HG02798 (cell line): ENCODE data around the gene TRAPPC5.
A peak's percentile ranks its signal among the peaks of the same experiment; 100 is the strongest.

Source experiments
- ATAC-seq: cut with Tn5 transposase; IDR thresholded peaks from one replicate; pipeline ENCODE4 v1.9.1; 2021; ENCODE audit warnings: mild to moderate bottlenecking; ENCODE audit not compliant: unreplicated experiment, poor library complexity

TRAPPC5 gene

GRCh38 chr19:7698583-7698982 is 17.9 kb downstream of the TRAPPC5 start:
- no peak for ATAC-seq

- no peak for ATAC-seq
These were observed 18.4 kb downstream of the TRAPPC5 start for GRCh38 chr19:7699003-7699402.

GRCh38 chr19:7699417-7700401 is 19.1 kb downstream of the TRAPPC5 start:
- ATAC-seq: no peak

GRCh38 chr19:7701049-7701653 is 20.5 kb downstream of the TRAPPC5 start:
- ATAC-seq: no peak

- ATAC-seq: peak; percentile 61
These were observed 21.2 kb downstream of the TRAPPC5 start, which contains the start of gene FCER2 for GRCh38 chr19:7701654-7702457. TSS of gene FCER2 (minus strand) at chr19:7702131. CDS start at chr19:7699760, 2,371 bp downstream.

- ATAC-seq: no peak
These were observed 22.7 kb downstream of the TRAPPC5 start for GRCh38 chr19:7703332-7703731.

- ATAC-seq: no peak
These were observed 23.8 kb downstream of the TRAPPC5 start for GRCh38 chr19:7704280-7705060.

- peak; percentile 45 for ATAC-seq
These were observed 25.0 kb downstream of the TRAPPC5 start for GRCh38 chr19:7705387-7706187.

- no peak for ATAC-seq
These were observed 25.7 kb downstream of the TRAPPC5 start for GRCh38 chr19:7706188-7706954.

GRCh38 chr19:7706955-7707456 is 26.4 kb downstream of the TRAPPC5 start:
- no peak for ATAC-seq

- ATAC-seq: no peak
These were observed 29.4 kb downstream of the TRAPPC5 start for GRCh38 chr19:7709932-7710460.

GRCh38 chr19:7710616-7711015 is 30.0 kb downstream of the TRAPPC5 start:
- ATAC-seq: no peak

- no peak for ATAC-seq
These were observed 35.0 kb downstream of the TRAPPC5 start for GRCh38 chr19:7715671-7716070.

GRCh38 chr19:7716762-7717161 is 36.1 kb downstream of the TRAPPC5 start:
- ATAC-seq: no peak

- ATAC-seq: no peak
These were observed 38.0 kb downstream of the TRAPPC5 start for GRCh38 chr19:7718668-7719067.

- no peak for ATAC-seq
These were observed 39.7 kb downstream of the TRAPPC5 start for GRCh38 chr19:7720351-7720750.

- ATAC-seq: no peak
These were observed 41.6 kb downstream of the TRAPPC5 start for GRCh38 chr19:7722231-7722651.

- ATAC-seq: no peak
These were observed 45.2 kb downstream of the TRAPPC5 start for GRCh38 chr19:7725791-7726190.
